ENCODE measurements around the gene TTC33.

Gene TTC33

DNA sequence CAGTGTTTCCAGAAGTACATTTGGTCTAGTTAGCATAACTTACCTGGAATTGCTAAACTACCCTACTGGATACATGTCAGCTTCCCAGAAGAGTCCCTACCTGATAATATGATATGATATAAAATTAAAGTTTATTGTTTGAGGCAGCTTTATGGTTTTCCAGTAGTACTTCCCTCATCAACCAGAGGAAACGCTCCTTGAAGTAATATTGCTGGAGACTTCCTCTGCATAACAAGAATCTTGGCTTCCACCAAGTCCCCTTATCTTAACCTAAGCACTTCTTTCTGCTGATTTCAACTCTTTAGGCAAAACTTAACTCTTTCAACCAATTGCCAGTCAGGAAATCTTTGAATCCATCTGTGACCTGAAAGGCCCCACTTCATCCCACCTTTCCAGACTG lies 290.3 kb downstream of the TTC33 start:
- TF ChIP-seq, protein P1, sequence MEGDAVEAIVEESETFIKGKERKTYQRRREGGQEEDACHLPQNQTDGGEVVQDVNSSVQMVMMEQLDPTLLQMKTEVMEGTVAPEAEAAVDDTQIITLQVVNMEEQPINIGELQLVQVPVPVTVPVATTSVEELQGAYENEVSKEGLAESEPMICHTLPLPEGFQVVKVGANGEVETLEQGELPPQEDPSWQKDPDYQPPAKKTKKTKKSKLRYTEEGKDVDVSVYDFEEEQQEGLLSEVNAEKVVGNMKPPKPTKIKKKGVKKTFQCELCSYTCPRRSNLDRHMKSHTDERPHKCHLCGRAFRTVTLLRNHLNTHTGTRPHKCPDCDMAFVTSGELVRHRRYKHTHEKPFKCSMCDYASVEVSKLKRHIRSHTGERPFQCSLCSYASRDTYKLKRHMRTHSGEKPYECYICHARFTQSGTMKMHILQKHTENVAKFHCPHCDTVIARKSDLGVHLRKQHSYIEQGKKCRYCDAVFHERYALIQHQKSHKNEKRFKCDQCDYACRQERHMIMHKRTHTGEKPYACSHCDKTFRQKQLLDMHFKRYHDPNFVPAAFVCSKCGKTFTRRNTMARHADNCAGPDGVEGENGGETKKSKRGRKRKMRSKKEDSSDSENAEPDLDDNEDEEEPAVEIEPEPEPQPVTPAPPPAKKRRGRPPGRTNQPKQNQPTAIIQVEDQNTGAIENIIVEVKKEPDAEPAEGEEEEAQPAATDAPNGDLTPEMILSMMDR (IDR thresholded peaks at IDR 0.05; ENCODE audit: control insufficient read depth, insufficient read depth, low read depth, low read length, missing control alignments): no peak
- H3K4me3 ChIP-seq (ENCODE audit: control insufficient read depth, low read depth, low read length): no peak overlapping the region
- no peak for DNase-seq (ENCODE audit: low read depth)

DNA sequence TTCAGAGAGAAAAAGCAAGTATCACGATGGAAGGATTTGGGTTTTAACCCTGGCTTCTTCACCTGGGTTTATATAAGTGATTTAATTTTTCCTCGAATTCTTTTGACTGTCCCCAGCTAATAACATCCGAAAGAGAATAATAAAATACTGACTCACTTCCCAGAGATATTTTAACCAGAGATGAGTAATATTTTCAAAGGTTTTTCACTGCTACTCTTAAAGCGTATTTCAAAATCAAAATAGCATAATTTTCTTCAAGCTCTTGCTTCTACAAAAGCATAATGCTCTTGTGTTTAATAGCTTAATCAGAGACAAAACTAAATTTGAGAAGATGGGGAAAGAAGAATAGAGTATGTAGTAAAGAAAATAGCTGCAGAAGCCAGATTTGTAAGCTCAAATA lies 291.2 kb downstream of the TTC33 start:
- TF ChIP-seq, protein P1 (IDR thresholded peaks at IDR 0.05; ENCODE audit: control insufficient read depth, insufficient read depth, low read depth, low read length, missing control alignments): no peak
- no peak for DNase-seq (ENCODE audit: low read depth)
- H3K4me3 ChIP-seq (ENCODE audit: control insufficient read depth, low read depth, low read length): no peak overlapping the region

All from AG09309 (cell line).